GM18870 (cell line): ENCODE measurements around the gene NAPB.
A peak's percentile ranks its signal among the peaks of the same experiment; 100 is the strongest.

Source experiments
- ATAC-seq: cut with Tn5 transposase; IDR thresholded peaks from one replicate; pipeline ENCODE4 v1.9.1; 2021; ENCODE audit warnings: moderate library complexity; ENCODE audit not compliant: unreplicated experiment

The NAPB gene

DNA sequence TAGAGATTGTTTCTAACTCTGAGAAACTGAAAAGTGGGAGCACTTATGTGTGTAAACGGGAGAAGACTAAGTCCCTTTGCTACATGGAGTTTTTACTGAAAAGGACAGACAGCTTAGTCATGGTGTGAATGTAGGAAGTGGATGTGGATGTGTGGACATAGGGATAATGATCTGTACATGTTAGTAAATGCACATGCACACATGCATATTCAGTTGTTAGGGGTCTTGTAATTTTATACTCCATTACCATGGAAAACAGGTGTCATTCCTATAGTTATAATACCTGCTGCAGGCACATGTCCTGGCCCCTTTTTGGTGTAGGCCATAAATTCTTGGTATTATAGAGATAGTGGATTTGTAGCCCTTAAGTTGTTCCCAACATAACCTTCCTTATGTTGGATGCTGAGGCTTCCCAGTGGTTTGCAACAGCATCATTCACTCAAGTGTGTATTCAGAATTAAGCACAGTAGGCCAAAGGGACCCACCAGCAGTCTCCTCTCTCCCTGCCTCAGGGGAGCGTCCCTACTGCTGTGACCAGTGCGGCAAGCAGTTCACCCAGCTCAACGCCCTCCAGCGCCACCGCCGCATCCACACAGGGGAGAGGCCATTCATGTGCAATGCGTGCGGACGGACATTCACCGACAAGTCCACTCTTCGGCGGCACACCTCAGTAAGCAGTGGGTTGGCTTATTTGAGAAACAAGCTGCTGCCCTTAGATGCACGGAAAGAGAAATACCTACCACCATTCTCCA is 52.0 kb downstream of the NAPB start:
- no peak for ATAC-seq

DNA sequence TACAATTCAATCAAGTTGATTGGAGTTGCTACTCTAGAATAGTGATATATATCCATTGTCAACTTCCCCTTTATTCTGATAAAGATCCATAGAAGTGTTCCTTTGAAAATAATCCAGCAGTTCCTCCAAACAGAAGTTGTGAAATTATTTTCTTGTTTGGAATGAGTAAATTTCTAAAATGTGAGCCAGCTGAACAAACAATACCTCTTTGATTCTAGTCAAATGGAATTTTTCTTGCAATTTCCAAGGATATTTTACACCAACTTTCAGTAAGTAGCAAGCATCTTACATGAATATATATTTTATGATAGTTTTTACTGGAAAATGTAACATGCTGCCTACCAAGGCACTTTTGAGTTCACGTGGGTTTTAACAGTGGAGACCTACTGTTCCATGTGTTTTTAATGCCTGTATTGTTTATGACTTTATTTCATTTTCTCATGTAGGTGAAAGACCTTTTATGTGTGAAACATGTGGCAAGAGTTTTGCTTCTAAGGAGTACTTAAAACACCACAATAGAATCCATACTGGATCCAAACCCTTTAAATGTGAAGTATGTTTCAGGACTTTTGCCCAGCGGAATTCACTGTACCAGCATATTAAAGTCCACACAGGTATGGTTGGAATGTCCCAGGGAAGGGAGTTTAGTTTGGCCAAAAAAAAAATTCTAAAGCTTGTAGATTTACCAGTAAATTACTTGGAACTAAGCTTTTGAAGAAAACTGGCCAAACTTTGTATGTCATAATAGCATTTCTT is 52.8 kb downstream of the NAPB start:
- no peak for ATAC-seq

GRCh38 chr20:23367770-23368169 is 53.5 kb downstream of the NAPB start:
- ATAC-seq, result no peak

DNA sequence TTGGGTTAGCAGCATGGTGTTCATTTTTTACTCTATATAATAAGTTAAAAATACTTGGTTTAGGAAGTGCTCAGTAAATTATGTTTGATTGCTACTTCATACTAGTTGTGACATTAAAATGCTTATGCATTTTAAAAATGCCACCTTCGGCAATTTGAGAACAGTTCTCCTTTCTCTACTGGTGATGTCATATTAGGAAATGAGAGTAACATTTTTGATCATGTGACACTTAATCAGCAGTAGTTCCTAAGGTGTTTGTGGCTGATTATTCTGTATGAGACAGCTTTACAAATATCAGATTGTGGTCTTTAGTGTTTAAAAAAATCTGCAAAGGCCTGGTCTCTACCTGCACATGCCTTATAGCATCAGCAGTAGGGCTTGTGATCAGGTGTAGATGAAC is 54.9 kb downstream of the NAPB start:
- no peak for ATAC-seq

DNA sequence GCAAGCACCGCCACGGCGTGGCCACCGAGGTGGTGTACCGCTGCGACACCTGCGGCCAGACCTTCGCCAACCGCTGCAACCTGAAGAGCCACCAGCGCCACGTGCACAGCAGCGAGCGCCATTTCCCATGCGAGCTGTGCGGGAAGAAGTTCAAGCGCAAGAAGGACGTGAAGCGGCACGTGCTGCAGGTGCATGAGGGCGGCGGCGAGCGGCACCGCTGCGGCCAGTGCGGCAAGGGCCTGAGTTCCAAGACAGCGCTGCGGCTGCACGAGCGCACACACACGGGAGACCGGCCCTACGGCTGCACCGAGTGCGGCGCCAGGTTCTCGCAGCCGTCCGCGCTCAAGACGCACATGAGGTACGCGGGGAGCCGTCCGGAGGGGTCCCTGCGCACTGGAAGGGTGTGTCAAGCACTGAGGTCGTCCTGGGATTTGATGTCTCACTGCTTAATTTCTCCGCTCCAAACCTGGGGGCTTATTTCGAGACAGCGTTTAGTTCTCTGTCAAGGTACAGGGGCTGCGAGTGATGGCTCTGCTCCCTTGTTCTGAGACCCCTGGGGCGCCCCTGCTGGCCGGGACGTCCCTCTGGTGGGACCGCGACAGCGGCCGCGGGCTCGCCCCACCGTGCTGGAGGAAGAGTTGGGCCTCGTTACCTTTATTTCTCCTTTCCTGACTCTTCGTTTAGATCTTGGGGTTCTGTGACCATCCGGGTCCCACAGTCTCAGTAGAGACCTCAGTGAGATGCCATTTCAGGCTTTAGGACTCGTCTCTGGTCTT is 55.7 kb downstream of the NAPB start:
- no peak for ATAC-seq

GRCh38 chr20:23363257-23363649 is 58.0 kb downstream of the NAPB start:
- ATAC-seq, result no peak

DNA sequence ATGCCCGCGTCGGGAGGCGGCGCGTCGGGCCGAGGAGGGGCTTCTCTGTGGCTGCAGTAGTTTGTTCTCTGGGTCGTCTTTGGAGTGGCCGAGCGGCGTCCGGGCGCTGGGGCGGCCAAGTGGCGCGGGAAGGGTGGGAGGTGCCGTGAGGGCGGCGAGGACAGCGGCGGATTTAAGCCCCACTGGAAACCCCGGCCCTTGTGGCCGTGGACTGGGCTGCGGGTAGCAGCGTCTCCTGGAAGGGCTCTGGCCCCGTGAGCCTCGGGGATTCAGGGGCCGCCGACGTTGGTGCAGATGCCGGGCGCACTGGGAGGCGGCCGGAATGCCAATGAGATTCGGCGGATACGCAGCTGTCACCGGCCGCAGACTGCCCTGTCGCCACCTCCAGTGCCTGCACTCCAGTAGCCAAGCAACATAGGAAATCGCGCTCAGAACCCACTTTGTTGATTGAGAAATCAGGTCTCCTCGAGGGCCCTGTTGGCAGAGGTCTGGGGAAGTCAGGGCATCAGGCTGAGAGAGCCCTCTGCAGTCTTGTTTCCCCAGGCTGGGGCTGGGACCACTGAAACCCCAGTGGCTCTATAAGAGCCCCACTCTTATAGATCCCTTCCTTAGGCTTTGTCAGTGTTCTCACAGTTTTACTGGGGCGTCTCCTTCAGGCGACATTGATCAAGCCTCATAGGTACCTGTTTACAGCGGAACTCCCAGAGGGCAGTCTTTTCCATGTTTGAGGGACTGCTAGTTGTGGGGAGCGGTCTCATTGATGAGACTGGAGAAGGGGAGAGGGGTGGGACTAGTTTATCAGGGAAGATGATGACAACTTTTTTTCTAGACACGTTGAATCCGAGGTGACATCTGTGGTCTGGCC is 58.7 kb downstream of the NAPB start:
- peak; percentile 1 for ATAC-seq

DNA sequence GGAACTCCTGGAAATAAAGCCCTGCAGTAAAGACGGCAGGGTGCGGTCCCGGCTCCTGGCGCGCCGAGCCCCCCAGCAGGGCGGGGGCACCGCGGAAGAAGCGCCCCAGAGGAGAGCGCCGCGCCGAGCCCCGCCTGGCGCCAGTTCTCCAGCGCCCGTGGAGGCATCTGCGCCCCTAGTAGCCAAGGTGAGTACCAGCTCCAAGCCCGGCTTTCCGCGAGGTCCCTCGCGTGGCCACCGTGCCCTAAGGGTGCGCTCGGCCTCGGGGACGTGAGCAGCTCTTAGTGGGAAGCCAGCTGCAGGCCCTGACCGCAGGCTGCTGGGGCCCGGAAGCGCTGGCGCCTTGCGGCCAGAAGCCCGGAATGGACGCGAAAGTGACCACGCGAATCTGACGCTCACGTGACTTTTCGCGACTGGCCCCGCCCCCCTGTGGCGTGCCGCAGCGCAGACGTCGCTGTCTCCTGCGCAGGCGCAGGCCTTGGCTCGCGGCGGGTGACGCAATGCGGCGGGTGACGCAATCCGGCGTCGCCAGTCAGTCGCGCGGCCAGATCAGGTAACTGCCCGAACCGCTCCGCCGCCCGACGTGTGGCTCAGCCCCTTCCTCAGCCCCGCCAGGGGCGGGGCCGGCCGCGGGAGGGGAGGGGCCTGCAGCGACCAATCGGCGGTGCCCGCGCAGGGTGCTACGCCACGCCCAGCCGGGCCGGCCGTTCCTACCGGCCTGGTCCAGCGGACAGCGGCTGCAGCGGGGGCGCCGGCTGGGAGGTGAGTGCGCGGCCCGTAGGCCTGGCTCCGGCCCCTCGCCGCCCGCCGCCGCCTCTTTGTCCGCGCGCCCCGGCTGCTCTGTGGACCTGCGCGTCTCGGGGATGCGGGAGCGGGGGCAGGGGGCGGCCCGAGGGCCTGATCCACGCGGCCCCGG is 59.6 kb downstream of the NAPB start, which contains the start of gene GZF1:
GZF1 (plus strand) TSS at position 707 of the 916 bp plus-strand sequence. CDS start 2,202 bp downstream, outside the sequence.
- peak; percentile 43 for ATAC-seq

DNA sequence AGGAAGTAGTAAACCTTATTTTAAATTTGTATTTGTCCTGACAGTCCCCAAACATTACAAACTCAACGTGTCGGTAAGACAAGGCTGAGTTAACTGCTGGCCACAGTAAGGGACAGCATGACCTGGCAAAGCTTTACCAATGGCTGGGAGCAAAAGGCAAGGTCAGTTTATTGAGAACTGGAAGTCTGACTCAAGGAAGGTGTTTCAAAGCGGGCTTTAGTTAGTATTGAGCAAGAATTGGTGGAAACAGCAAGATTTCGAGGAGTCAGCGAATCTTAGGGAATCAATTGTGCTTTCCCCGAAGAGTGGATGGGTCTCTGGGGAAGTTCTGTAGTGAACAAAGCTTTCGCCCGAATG is 60.2 kb downstream of the NAPB start:
- ATAC-seq, result no peak

- no peak for ATAC-seq
Observed at GRCh38 chr20:23360531-23360930, 60.8 kb downstream of the NAPB start.

- no peak for ATAC-seq
Observed at GRCh38 chr20:23358923-23359593, 62.2 kb downstream of the NAPB start.

GRCh38 chr20:23358563-23358906 is 62.8 kb downstream of the NAPB start:
- no peak for ATAC-seq

GRCh38 chr20:23357767-23358562 is 63.3 kb downstream of the NAPB start:
- peak; percentile 49 for ATAC-seq

- ATAC-seq, result no peak
Observed at GRCh38 chr20:23356203-23356602, 65.1 kb downstream of the NAPB start.

DNA sequence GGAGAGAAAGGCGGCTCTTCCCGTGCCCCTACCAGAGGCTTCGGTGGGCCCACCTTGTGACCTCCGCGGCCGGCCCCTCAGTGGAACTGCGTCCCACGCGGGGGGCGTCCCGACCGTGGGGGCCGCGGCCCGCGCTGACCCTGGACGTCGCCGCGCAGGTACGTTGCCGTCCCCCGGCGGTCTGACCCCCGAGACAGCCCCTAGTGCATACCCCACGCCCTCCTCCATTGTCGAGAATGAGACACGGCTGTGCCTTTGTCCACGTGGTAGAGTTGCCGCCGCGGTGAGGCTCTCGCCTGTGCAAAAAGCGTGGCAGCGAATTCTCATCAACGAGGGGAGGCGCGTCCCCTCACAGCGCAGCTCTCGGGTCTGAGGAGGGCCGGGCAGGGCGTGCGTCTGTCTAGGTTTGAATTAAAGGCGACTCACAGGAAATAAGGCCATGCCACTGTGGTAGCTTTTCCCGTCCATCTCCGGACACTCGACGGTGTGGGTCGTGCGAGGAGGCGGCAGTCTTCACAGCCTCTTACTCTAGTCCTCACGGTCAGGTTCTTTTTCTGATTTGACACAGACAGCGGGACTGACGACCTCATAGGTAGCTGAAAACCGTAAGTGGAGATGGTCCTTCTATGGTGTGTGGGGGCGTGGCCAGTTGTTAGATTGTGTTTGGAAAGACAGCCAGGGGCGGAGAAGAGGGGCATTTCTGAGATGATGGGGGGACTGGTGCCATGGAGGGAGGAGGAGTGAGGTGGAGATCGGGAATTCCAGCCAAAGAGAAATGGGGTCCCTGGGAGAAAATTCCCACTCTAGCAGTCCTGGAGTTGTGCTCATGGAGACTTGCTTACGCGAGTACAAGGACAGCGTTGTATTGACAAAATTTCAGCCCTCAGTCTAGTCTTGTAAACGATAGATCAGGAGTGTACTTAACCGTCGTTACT is 70.1 kb downstream of the NAPB start:
- peak; percentile 18 for ATAC-seq

GRCh38 chr20:23350196-23350903 is 70.9 kb downstream of the NAPB start, which contains the start of gene NXT1:
Gene NXT1 (plus strand): TSS chr20:23350791. CDS start chr20:23354042, 3,251 bp downstream.
- peak; percentile 80 for ATAC-seq
